ENCODE measurements around the gene ZNF593OS.

DNA sequence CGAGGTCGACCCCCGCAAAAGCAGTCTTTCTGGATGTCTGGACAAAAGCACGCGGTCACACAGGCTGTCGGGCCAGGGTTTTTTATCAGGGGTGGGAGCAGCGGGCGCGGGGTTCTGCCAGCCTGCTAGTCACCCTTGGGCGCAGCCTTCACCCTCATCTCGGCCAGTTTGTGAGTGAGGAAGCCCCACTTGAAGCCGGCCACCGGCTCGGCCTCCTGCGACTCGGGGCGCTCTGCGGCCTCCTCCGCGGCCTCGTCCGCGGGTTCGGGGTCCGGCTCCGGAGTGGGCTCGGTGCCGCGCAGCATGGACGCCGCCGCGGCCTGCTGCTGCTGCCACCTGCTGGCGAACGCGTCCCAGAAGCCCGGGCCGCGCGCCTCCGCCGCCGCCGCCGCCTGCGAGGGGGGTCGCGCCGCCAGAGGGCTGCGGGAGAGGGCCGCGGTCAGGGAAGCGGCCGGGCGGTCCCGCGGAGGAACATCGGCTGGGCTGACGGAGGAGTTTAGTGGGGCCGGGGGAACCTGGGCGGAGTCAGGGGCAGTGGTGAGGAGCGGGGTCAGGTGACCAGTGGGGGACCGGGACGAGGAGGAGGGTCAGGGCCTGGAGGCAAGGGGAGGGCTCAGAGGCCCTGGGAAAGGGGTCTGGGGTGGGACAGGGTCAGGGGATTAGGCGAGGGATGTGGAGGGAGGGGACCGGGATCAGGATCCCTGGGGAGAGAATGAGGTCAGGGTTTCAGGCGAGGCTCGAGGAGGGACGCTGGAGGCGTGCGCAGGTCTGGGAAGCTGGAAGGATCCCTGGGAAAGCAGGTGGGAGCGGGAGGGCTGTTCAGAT, 7.4 kb downstream of the ZNF593OS start:
- TF ChIP-seq, protein P1, sequence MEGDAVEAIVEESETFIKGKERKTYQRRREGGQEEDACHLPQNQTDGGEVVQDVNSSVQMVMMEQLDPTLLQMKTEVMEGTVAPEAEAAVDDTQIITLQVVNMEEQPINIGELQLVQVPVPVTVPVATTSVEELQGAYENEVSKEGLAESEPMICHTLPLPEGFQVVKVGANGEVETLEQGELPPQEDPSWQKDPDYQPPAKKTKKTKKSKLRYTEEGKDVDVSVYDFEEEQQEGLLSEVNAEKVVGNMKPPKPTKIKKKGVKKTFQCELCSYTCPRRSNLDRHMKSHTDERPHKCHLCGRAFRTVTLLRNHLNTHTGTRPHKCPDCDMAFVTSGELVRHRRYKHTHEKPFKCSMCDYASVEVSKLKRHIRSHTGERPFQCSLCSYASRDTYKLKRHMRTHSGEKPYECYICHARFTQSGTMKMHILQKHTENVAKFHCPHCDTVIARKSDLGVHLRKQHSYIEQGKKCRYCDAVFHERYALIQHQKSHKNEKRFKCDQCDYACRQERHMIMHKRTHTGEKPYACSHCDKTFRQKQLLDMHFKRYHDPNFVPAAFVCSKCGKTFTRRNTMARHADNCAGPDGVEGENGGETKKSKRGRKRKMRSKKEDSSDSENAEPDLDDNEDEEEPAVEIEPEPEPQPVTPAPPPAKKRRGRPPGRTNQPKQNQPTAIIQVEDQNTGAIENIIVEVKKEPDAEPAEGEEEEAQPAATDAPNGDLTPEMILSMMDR (IDR thresholded peaks at IDR 0.05): peak; percentile 78
- TF ChIP-seq EZH2 (IDR thresholded peaks at IDR 0.05; ENCODE audit: borderline replicate concordance, insufficient read depth, low read depth, low read length, poor library complexity, severe bottlenecking): no peak
